ENCODE measurements around the gene SLC51B.

The SLC51B gene

DNA sequence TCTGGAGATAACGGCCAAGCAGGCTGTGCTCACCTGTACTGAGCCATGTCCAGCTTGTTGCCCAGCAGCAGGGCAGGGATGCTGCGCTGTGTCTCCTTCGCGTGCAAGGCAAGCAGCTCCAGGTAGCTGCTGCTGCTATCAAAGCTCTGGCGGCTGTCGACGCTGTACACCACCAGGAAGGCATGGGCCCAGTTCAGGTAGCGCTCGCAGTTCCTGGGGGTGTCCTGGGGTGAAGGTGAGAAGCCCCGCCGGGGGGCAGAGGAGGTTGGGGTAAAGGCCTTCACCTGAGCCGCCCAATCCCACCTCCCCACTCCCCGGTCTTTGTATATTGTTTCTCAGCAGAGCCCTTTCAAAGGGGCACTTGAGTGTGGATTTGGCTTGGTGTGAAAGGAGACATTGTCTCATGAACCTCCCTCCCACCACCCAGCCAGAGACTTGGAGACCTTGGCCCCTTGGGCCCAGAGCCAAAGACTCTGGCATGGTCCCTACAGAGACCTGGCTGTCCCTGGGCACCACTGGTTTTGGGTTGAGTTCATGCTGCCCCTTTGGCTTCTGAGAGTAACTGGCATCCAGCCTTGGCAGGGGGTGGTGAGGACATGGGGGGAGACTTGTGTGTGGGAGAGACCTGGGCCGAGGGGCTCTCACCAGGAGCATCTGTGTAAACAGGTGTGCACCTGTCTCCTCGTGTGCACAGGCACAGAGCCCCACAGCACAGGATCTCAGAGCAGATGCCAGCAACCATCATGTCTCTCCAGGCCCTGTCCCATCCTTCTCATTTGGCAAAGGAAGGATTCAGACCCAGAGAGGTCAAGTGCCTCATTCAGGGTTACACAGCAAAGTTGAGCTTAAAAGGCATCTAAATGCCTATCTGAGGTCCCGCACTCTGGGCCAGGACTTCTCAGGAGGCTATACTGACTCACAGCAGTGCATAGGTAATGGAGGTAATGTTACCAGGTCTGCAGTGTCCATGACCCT, 13.5 kb downstream of the SLC51B start:
- DNase-seq (ENCODE audit: low read depth) = no peak
- H3K4me3 ChIP-seq (ENCODE audit: low read depth, low read length) = no peak overlapping the region
- TF ChIP-seq, protein P1, sequence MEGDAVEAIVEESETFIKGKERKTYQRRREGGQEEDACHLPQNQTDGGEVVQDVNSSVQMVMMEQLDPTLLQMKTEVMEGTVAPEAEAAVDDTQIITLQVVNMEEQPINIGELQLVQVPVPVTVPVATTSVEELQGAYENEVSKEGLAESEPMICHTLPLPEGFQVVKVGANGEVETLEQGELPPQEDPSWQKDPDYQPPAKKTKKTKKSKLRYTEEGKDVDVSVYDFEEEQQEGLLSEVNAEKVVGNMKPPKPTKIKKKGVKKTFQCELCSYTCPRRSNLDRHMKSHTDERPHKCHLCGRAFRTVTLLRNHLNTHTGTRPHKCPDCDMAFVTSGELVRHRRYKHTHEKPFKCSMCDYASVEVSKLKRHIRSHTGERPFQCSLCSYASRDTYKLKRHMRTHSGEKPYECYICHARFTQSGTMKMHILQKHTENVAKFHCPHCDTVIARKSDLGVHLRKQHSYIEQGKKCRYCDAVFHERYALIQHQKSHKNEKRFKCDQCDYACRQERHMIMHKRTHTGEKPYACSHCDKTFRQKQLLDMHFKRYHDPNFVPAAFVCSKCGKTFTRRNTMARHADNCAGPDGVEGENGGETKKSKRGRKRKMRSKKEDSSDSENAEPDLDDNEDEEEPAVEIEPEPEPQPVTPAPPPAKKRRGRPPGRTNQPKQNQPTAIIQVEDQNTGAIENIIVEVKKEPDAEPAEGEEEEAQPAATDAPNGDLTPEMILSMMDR (IDR thresholded peaks at IDR 0.05; ENCODE audit: low read depth, low read length, missing control alignments) = no peak

DNA sequence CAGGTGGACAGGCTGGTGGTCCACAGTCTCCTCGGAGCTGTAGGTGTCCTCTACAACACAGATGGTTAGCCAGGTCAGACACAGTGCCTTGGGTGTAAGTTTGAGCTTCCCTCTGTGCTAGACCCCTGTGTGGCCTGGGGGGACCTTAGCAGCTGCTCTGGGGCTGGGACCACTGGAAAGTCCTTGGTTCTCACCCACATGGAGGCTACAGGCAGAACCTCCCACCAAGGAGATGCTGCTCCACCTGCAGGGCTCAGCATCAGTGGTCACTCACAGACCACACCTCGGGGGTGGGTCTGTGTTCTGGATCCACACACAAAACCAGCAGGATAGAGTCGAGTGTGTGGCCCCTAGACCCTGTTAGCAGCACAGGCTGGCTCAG, 14.2 kb downstream of the SLC51B start:
- H3K4me3 ChIP-seq (ENCODE audit: low read depth, low read length) = no peak overlapping the region
- DNase-seq (ENCODE audit: low read depth) = no peak
- TF ChIP-seq, protein P1 (IDR thresholded peaks at IDR 0.05; ENCODE audit: low read depth, low read length, missing control alignments) = no peak

DNA sequence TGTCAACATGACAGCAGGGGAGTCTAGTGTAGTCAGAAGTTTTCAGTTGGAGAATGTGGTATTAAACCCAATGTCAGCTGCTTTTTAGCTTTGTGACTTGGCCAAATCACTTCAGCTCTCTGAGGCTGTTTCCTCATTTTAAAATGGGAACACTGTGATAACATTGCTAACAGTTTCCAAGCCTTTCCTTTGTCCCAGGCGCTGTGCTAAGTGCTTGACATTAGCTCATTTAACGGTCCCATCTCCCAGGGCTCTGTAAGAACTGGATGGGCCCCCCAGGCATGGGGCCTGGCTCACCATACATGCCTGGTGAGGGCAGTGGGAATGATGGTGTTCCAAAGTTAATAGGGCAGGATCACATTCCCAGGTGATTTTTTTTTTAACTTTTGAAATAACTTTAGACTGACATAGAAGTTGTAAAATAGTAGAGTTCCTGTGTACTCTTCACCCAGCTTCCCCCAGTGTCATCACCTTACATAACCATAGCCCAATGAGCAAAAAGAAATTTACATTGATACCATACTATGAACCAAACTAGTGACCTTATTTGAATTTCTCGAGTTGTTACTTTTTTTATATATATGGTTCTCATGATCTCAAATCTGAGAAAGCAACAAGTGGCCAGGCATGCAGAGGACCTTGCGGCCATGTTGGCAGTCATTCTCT, 14.9 kb downstream of the SLC51B start:
- DNase-seq (ENCODE audit: low read depth) = no peak
- no peak overlapping the region for H3K4me3 ChIP-seq (ENCODE audit: low read depth, low read length)
- TF ChIP-seq, protein P1 (IDR thresholded peaks at IDR 0.05; ENCODE audit: low read depth, low read length, missing control alignments) = no peak

DNA sequence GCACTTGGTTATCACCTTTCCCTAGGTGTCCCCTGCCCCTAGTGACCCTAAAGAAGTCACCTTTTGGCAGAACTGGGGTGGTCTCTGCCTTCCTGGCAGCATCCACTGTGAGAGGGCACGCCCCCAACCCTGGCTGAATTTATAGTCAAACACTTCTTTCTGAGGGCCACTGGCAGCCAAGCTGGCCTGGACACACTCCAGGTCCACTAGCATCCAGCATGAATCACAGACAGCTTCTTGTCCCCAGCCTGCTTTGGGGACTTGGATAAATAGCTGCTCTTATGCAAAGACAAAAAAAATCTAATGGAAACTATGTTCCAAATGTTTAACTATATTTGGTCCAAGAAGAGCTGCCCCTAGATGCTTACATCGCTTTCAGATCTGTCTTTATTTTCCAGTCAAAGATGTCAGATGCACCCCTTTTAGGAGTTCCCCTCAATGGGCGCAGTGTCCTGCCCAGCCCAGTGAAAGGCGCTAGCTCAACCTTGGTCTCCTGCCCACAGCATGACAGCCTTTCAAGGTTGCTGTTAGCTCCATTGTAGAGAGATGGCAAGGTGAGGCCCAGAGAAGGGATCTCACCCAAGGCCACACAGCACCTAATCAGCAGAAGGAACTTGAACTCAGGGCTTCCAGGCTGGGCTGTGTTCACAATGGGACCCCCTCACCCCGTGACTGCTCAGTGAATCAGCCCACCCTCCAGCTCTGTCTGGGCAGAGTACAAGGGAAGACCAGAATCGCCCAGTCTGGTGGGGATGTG, 15.6 kb downstream of the SLC51B start:
- H3K4me3 ChIP-seq (ENCODE audit: low read depth, low read length) = no peak overlapping the region
- TF ChIP-seq, protein P1 (IDR thresholded peaks at IDR 0.05; ENCODE audit: low read depth, low read length, missing control alignments) = no peak
- DNase-seq (ENCODE audit: low read depth) = no peak

DNA sequence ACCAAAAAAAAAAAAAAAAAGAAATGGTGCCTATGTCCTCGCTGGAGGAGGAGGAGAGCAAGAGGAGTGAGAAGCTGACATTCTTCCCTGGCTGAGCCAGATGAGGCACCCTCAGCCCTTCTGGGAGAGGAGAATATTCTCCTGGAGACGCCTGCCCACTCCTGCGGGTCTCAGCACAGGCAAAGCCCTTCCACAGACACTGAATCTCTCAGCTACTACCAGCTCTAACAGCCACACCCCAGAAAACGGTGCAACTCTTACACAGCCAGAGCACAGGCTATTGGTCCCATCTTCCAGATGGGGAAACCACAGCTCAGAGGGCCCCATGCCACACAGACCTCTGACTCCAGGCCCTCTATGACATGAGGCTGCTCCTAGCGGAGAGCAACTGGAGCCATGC, 16.9 kb downstream of the SLC51B start:
- no peak overlapping the region for H3K4me3 ChIP-seq (ENCODE audit: low read depth, low read length)
- DNase-seq (ENCODE audit: low read depth) = no peak
- TF ChIP-seq, protein P1 (IDR thresholded peaks at IDR 0.05; ENCODE audit: low read depth, low read length, missing control alignments) = no peak

DNA sequence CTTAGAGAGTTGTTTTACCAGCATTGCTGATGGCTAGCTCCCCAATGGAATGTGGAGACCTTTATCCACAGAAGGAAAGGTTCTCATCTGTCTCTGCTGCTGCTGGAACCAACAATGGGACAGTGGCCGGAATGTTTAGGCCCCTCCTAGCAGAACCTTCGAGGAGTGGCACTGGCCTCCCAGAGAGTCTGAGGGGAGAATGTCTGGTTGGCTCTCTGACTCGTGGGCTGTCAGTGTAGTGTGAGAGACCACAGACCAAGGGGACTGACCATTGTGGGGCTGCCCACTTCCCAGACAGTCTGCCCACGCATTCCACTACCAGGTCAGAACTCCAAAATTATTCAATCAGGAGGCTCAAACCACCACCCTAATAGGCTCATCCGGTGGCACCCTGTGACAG, 17.5 kb downstream of the SLC51B start:
- DNase-seq (ENCODE audit: low read depth) = no peak
- no peak overlapping the region for H3K4me3 ChIP-seq (ENCODE audit: low read depth, low read length)
- TF ChIP-seq, protein P1 (IDR thresholded peaks at IDR 0.05; ENCODE audit: low read depth, low read length, missing control alignments) = no peak

Measured in GM12864 (cell line).